Esophagus squamous epithelium (tissue), 4 donors: ENCODE data around the gene RAB26.

Experiments used
- POLR2A ChIP-seq, 4 donors: fragments of 450-650 bp; IDR thresholded peaks; one replicate each; pipeline ENCODE4 v1.6.1; 2017; ENCODE audit warnings: antibody characterized with exemption in 4 of 4, mild to moderate bottlenecking in 4 of 4, moderate library complexity in 3 of 4
- TF ChIP-seq, protein P1 (sequence below), 6 experiments: fragments of 450-650 bp in 4 of 6; fragments of 200-600 bp in 2 of 6; sonication (generic) in 2 of 6; IDR thresholded peaks; one replicate each; pipeline ENCODE4 v1.5.1; 2016 to 2019; ENCODE audit warnings: antibody characterized with exemption in 6 of 6, mild to moderate bottlenecking in 4 of 6, moderate library complexity in 4 of 6

DNA sequence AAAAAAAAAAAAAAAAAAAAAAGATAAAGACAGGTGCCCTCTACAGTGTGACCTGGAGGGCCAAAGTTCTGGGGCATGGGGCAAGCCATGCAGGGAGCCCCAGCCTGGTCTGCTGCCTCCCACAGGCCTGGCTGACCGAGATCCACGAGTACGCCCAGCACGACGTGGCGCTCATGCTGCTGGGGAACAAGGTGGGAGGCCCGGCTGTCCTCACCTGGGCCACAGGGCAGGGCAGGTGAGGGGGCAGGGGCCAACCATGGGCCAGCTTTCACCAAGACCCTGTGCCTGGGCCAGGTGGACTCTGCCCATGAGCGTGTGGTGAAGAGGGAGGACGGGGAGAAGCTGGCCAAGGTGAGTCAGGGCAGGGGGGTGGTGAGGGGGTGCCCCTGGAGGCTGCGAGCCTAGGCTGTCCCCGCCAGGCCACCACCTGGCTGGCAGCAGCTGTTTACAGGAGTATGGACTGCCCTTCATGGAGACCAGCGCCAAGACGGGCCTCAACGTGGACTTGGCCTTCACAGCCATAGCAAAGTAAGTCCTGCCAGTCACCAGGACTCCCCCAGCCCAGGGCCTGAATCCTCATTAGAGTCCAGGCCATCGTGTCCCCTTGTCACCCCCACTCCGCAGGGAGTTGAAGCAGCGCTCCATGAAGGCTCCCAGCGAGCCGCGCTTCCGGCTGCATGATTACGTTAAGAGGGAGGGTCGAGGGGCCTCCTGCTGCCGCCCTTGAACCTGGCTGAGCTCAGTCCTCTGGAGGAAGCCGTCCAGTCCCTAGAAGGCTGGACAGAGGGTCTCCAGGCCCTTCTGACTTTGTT lies 4.5 kb downstream of the RAB26 start:
- TF ChIP-seq, protein P1, sequence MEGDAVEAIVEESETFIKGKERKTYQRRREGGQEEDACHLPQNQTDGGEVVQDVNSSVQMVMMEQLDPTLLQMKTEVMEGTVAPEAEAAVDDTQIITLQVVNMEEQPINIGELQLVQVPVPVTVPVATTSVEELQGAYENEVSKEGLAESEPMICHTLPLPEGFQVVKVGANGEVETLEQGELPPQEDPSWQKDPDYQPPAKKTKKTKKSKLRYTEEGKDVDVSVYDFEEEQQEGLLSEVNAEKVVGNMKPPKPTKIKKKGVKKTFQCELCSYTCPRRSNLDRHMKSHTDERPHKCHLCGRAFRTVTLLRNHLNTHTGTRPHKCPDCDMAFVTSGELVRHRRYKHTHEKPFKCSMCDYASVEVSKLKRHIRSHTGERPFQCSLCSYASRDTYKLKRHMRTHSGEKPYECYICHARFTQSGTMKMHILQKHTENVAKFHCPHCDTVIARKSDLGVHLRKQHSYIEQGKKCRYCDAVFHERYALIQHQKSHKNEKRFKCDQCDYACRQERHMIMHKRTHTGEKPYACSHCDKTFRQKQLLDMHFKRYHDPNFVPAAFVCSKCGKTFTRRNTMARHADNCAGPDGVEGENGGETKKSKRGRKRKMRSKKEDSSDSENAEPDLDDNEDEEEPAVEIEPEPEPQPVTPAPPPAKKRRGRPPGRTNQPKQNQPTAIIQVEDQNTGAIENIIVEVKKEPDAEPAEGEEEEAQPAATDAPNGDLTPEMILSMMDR (IDR thresholded peaks at IDR 0.05), result no peak
- no peak for TF ChIP-seq POLR2A (IDR thresholded peaks at IDR 0.05)
